OCI-LY1 (cell line): ENCODE results near the gene FAM193B.

ENCODE experiments used
- CTCF ChIP-seq: fragments of 200-600 bp; sonication (generic), shearing (Covaris generic); IDR thresholded peaks from 2 replicates; pipeline ENCODE4 v1.5.1; 2017; ENCODE audit warnings: mild to moderate bottlenecking, antibody characterized with exemption, low read length, moderate library complexity, mixed read lengths
- EZH2 ChIP-seq: fragments of 200-600 bp; sonication (generic), shearing (Covaris generic); IDR thresholded peaks from 2 replicates; pipeline ENCODE4 v1.8.0; 2017; ENCODE audit warnings: borderline replicate concordance, mixed run types, mild to moderate bottlenecking, antibody characterized with exemption, low read length, moderate library complexity, mixed read lengths

- TF ChIP-seq EZH2 (no peak), CTCF (no peak)
Observed at GRCh38 chr5:177575488-177575887, 21.1 kb upstream of the FAM193B start.
